ENCODE results near the gene CIRBP. TPM values are rescaled to one million over a fixed set of nuclear protein-coding genes. Genes with fewer than 3 reads are reported as not detected.

Gene CIRBP
- total RNA-seq, 1 donor from 2014 or later, result 403 TPM

DNA sequence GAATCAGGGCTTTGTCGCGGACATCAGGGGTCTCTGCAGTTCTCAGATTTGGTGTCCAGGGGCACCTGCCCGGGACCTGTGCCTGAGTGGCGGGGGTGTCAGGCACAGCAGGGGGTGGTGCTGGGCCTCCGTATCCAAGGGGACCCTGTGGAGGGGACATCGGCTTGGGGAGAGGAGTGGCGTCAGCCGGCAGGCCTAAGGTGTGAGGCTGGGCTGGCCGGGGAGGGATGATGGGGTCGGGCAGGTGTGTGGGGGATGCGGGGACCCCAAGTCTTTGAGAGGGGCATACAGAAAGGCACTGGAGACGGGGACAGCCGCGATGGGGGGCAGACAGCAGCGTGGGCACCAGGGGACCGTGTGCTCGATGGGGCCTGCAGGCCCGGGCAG, 19.1 kb downstream of the CIRBP start:
- Histone ChIP-seq H3K27me3 (ENCODE audit: control insufficient read depth, insufficient read depth, low read length) (peaks cover 82% of the 10 kb centered on the region), H3K36me3 (ENCODE audit: control insufficient read depth, insufficient read depth, low read length) (no peaks in the 10 kb centered on the region), H3K4me3 (ENCODE audit: low read depth, low read length) (no peak overlapping the region)
- no peak for DNase-seq (ENCODE audit: low read depth)
- TF ChIP-seq, protein P1, sequence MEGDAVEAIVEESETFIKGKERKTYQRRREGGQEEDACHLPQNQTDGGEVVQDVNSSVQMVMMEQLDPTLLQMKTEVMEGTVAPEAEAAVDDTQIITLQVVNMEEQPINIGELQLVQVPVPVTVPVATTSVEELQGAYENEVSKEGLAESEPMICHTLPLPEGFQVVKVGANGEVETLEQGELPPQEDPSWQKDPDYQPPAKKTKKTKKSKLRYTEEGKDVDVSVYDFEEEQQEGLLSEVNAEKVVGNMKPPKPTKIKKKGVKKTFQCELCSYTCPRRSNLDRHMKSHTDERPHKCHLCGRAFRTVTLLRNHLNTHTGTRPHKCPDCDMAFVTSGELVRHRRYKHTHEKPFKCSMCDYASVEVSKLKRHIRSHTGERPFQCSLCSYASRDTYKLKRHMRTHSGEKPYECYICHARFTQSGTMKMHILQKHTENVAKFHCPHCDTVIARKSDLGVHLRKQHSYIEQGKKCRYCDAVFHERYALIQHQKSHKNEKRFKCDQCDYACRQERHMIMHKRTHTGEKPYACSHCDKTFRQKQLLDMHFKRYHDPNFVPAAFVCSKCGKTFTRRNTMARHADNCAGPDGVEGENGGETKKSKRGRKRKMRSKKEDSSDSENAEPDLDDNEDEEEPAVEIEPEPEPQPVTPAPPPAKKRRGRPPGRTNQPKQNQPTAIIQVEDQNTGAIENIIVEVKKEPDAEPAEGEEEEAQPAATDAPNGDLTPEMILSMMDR (IDR thresholded peaks at IDR 0.05; ENCODE audit: insufficient read depth, low read length, poor library complexity, severe bottlenecking), result no peak

- TF ChIP-seq, protein P1 (IDR thresholded peaks at IDR 0.05; ENCODE audit: insufficient read depth, low read length, poor library complexity, severe bottlenecking), result no peak
- Histone ChIP-seq H3K27me3 (ENCODE audit: control insufficient read depth, insufficient read depth, low read length) (peaks cover 77% of the 10 kb centered on the region), H3K4me3 (ENCODE audit: low read depth, low read length) (no peak overlapping the region), H3K36me3 (ENCODE audit: control insufficient read depth, insufficient read depth, low read length) (no peaks in the 10 kb centered on the region)
- no peak for DNase-seq (ENCODE audit: low read depth)
These were observed 19.9 kb downstream of the CIRBP start for GRCh38 chr19:1288833-1289685.

DNA sequence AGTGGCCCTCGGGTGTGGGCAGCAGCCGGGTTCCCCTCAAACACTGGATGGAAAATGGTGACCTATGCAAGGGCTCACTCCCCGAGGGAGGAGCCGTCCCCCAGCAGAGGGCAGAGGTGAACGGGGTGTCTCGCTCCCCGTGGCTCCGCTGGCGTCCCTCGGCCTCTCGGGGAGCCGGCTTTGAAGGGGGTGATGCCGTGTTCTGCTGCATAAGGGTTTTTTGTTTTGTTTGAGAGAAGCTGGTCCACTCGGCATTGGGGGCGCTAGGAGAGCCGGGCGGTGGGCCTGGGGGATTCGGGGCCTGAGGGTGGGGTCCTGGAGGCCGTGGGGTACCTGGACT, 20.5 kb downstream of the CIRBP start:
- H3K36me3 ChIP-seq (ENCODE audit: control insufficient read depth, insufficient read depth, low read length), result no peaks in the 10 kb centered on the region

GRCh38 chr19:1290196-1290702, 21.1 kb downstream of the CIRBP start:
- no peak for DNase-seq (ENCODE audit: low read depth)
- Histone ChIP-seq H3K36me3 (ENCODE audit: control insufficient read depth, insufficient read depth, low read length) (no peaks in the 10 kb centered on the region), H3K4me3 (ENCODE audit: low read depth, low read length) (no peak overlapping the region), H3K27me3 (ENCODE audit: control insufficient read depth, insufficient read depth, low read length) (peaks cover 77% of the 10 kb centered on the region)
- TF ChIP-seq, protein P1 (IDR thresholded peaks at IDR 0.05; ENCODE audit: insufficient read depth, low read length, poor library complexity, severe bottlenecking), result no peak

More for the DNA sequence above, 20.5 kb downstream of the CIRBP start:
- TF ChIP-seq, protein P1 (IDR thresholded peaks at IDR 0.05; ENCODE audit: insufficient read depth, low read length, poor library complexity, severe bottlenecking), result no peak
- no peak overlapping the region for H3K4me3 ChIP-seq (ENCODE audit: low read depth, low read length)
- no peak for DNase-seq (ENCODE audit: low read depth)
- peaks cover 77% of the 10 kb centered on the region for H3K27me3 ChIP-seq (ENCODE audit: control insufficient read depth, insufficient read depth, low read length)

- Histone ChIP-seq H3K4me3 (ENCODE audit: low read depth, low read length) (no peak overlapping the region), H3K36me3 (ENCODE audit: control insufficient read depth, insufficient read depth, low read length) (no peaks in the 10 kb centered on the region), H3K27me3 (ENCODE audit: control insufficient read depth, insufficient read depth, low read length) (peaks cover 80% of the 10 kb centered on the region)
- TF ChIP-seq, protein P1 (IDR thresholded peaks at IDR 0.05; ENCODE audit: insufficient read depth, low read length, poor library complexity, severe bottlenecking), result no peak
- DNase-seq (ENCODE audit: low read depth), result no peak
These were observed 21.8 kb downstream of the CIRBP start for GRCh38 chr19:1290703-1291651.
